K562 (cell line): Measurements from ENCODE around the gene RIPK4. TPM values are rescaled to one million over a fixed set of nuclear protein-coding genes. Genes with fewer than 3 reads are reported as not detected.

ENCODE experiments used
- ATAC-seq: fragments of 200-7000 bp; cut with Tn5 transposase; 3 replicates; pipeline ENCODE4 v1.9.1; 2020; ENCODE audit warnings: moderate library complexity
- BruUV-seq: library from RNA; stranded (reverse); fragments of 400-500 nt; replicated peaks from 2 replicates; lab custom pipeline; 2021; lab: Mats Ljungman, UMichigan
- CTCF ChIA-PET: fragments of 300-600 bp; formaldehyde crosslinking; extraction: SDS; loops from one replicate; lab custom pipeline; 2021; ENCODE audit warnings: low intra/inter-chr PET ratio; lab: Yijun Ruan, JAX
- POLR2A ChIA-PET: fragments of 300-600, 350-650 bp; sonication (Branson Sonifier 250); formaldehyde crosslinking; extraction: SDS; loops from one replicate; lab custom pipeline; 2021; ENCODE audit warnings: antibody characterized with exemption, inconsistent platforms; lab: Yijun Ruan, JAX
- DNase-seq, 4 experiments: peaks; one replicate each; pipeline versions ENCODE4 v3.0.0 to v3.0.0-alpha.2; 2011 to 2018; ENCODE audit warnings: low spot score in 3 of 4, mixed read lengths in 3 of 4; ENCODE audit errors: extremely low read depth in 1 of 4
- FAIRE-seq: peaks from 2 replicates; lab custom pipeline; 2011; peaks lifted over from hg19 to GRCh38; lab: Jason Lieb, UNC
- H2AFZ ChIP-seq: 2 replicates; pipeline ENCODE4 v1.6.0; 2011; ENCODE audit warnings: low read depth, low read length, control low read depth, inconsistent platforms
- H3K27ac ChIP-seq: fragments of 200-600 bp; 3 replicates; pipeline ENCODE4 v1.8.0; 2011; ENCODE audit warnings: low read depth, mild to moderate bottlenecking, control low read depth, inconsistent platforms, low read length, moderate library complexity, mixed read lengths; ENCODE audit errors: extremely low read depth
- H3K27me3 ChIP-seq, 2 experiments: fragments of 300-600 bp in 1 of 2; 2 replicates in 1 of 2; 3 replicates in 1 of 2; pipeline versions ENCODE4 v1.6.0 to v1.8.0; 2011; ENCODE audit warnings: inconsistent platforms in 2 of 2, low read length in 2 of 2, mild to moderate bottlenecking in 1 of 2, mixed read lengths in 1 of 2, moderate library complexity in 1 of 2; ENCODE audit not compliant: control insufficient read depth in 2 of 2, insufficient read depth in 2 of 2
- H3K36me3 ChIP-seq: fragments of 300-600 bp; 3 replicates; pipeline ENCODE4 v1.8.0; 2011; ENCODE audit warnings: mild to moderate bottlenecking, low read length, inconsistent platforms; ENCODE audit not compliant: control insufficient read depth, insufficient read depth
- H3K4me1 ChIP-seq, 2 experiments: fragments of 200-600 bp in 1 of 2; replicated peaks in 1 of 2; 2 replicates in 1 of 2; 3 replicates in 1 of 2; pipeline versions ENCODE4 v1.5.1 to v1.8.0; 2011; ENCODE audit warnings: inconsistent platforms in 2 of 2, low read length in 2 of 2, mild to moderate bottlenecking in 1 of 2, mixed read lengths in 1 of 2, moderate library complexity in 1 of 2; ENCODE audit not compliant: control insufficient read depth in 2 of 2, insufficient read depth in 2 of 2
- H3K4me2 ChIP-seq: 2 replicates; pipeline ENCODE4 v1.6.1; 2011; ENCODE audit warnings: low read length, control low read depth, inconsistent platforms, mixed read lengths; ENCODE audit not compliant: insufficient read depth
- H3K4me3 ChIP-seq: fragments of 200-600 bp; sonication (generic), shearing (Covaris generic); 2 replicates; pipeline ENCODE4 v1.5.1; 2016; ENCODE audit warnings: control low read depth, inconsistent platforms
- H3K79me2 ChIP-seq: fragments of 200-600 bp; 3 replicates; pipeline ENCODE4 v1.8.0; 2011; ENCODE audit warnings: low read length, inconsistent platforms; ENCODE audit not compliant: control insufficient read depth, insufficient read depth
- H3K9ac ChIP-seq, 2 experiments: 2 replicates each; pipeline versions ENCODE4 v1.6.0 to v1.6.1; 2011; ENCODE audit warnings: low read depth in 2 of 2, low read length in 2 of 2, control low read depth in 1 of 2, inconsistent platforms in 1 of 2, mild to moderate bottlenecking in 1 of 2, mixed read lengths in 1 of 2; ENCODE audit not compliant: insufficient read depth in 1 of 2
- H3K9me1 ChIP-seq: one replicate; pipeline ENCODE4 v1.6.0; 2011; ENCODE audit warnings: inconsistent platforms, mild to moderate bottlenecking, low read length, moderate library complexity; ENCODE audit not compliant: control insufficient read depth, insufficient read depth
- H3K9me3 ChIP-seq: replicated peaks from 2 replicates; pipeline ENCODE4 v1.5.1; 2011; ENCODE audit warnings: low read depth, low read length, inconsistent platforms; ENCODE audit not compliant: control insufficient read depth, insufficient read depth
- H4K20me1 ChIP-seq: replicated peaks from 2 replicates; pipeline ENCODE4 v1.6.1; 2011; ENCODE audit warnings: low read length, inconsistent platforms, mixed read lengths; ENCODE audit not compliant: control insufficient read depth, insufficient read depth
- ARID1B ChIP-seq: fragments of 450-650 bp; IDR thresholded peaks from 2 replicates; pipeline ENCODE4 v1.6.1; 2016; ENCODE audit warnings: antibody characterized with exemption, mild to moderate bottlenecking, inconsistent platforms
- ARID3A ChIP-seq: IDR thresholded peaks from 2 replicates; pipeline ENCODE4 v1.6.1; 2012; ENCODE audit warnings: low read depth, low read length, improper control_type of control experiment, borderline replicate concordance
- BRCA1 ChIP-seq, 2 experiments: fragments of 450-650 bp in 1 of 2; sonication (generic) in 1 of 2; formaldehyde crosslinking in 1 of 2; IDR thresholded peaks; 2 replicates each; pipeline versions ENCODE4 v1.5.0 to v1.6.1; 2017 to 2020; ENCODE audit warnings: mild to moderate bottlenecking in 1 of 2, missing genetic modification reagents in 1 of 2
- DIDO1 ChIP-seq: fragments of 450-650 bp; IDR thresholded peaks from 2 replicates; pipeline ENCODE4 v1.6.1; 2016; ENCODE audit warnings: low read depth, missing biosample characterization, missing genetic modification characterization
- ETV6 ChIP-seq, 3 experiments: fragments of 150-350 bp in 1 of 3; sonication (generic) in 1 of 3; formaldehyde crosslinking in 1 of 3; IDR thresholded peaks; 2 replicates each; pipeline versions ENCODE4 v1.6.1 to v1.8.0; 2014 to 2022; ENCODE audit warnings: borderline replicate concordance in 2 of 3, low read depth in 2 of 3, antibody characterized with exemption in 1 of 3, low read length in 1 of 3, mild to moderate bottlenecking in 1 of 3, missing genetic modification reagents in 1 of 3
- HCFC1 ChIP-seq: IDR thresholded peaks from 2 replicates; pipeline ENCODE4 v1.6.1; 2012; ENCODE audit warnings: low read depth, low read length, improper control_type of control experiment
- HMBOX1 ChIP-seq: sonication (generic); IDR thresholded peaks from 2 replicates; pipeline ENCODE4 v1.6.1; 2016
- KLF16 ChIP-seq: IDR thresholded peaks from 2 replicates; pipeline ENCODE4 v1.6.1; 2016; ENCODE audit warnings: antibody characterized with exemption
- NCOA2 ChIP-seq, 2 experiments: fragments of 450-650 bp; IDR thresholded peaks; 2 replicates each; pipeline ENCODE4 v1.6.1; 2018; ENCODE audit warnings: mild to moderate bottlenecking in 2 of 2, moderate library complexity in 1 of 2; ENCODE audit not compliant: partially characterized antibody in 2 of 2
- NCOR1 ChIP-seq: fragments of 450-650 bp; IDR thresholded peaks from 2 replicates; pipeline ENCODE4 v1.6.1; 2016; ENCODE audit warnings: mild to moderate bottlenecking, moderate library complexity
- NKRF ChIP-seq: fragments of 450-650 bp; IDR thresholded peaks from 2 replicates; pipeline ENCODE4 v1.6.1; 2016; ENCODE audit warnings: borderline replicate concordance
- POLR2H ChIP-seq: IDR thresholded peaks from 2 replicates; pipeline ENCODE4 v1.6.1; 2016; ENCODE audit warnings: missing genetic modification characterization, low read depth, mild to moderate bottlenecking, control low read depth, missing compliant biosample characterization, moderate library complexity
- SOX6 ChIP-seq: fragments of 450-650 bp; IDR thresholded peaks from 2 replicates; pipeline ENCODE4 v1.6.1; 2014; ENCODE audit warnings: mild to moderate bottlenecking
- THAP7 ChIP-seq: fragments of 250-450 bp; sonication (Bioruptor Pico); IDR thresholded peaks from 2 replicates; pipeline ENCODE4 v1.5.0; 2021
- XRCC5 ChIP-seq: fragments of 200-400 bp; formaldehyde crosslinking; IDR thresholded peaks from 2 replicates; pipeline ENCODE4 v1.6.1; 2017; ENCODE audit warnings: low read depth, mild to moderate bottlenecking, low read length
- ZBTB7A ChIP-seq: IDR thresholded peaks from 2 replicates; pipeline ENCODE4 v1.6.1; 2011; ENCODE audit warnings: low read depth, mild to moderate bottlenecking, low read length, moderate library complexity, borderline replicate concordance; ENCODE audit not compliant: control insufficient read depth
- ZKSCAN8 ChIP-seq: fragments of 200-800 bp; sonication (Bioruptor generic); IDR thresholded peaks from 2 replicates; pipeline ENCODE4 v1.6.1; 2016; ENCODE audit warnings: missing genetic modification characterization, missing compliant biosample characterization
- ZNF23 ChIP-seq: fragments of 250-450 bp; sonication (Bioruptor Pico); IDR thresholded peaks from 2 replicates; pipeline ENCODE4 v1.4.0; 2020; ENCODE audit warnings: mild to moderate bottlenecking
- ZNF324 ChIP-seq: fragments of 250-450 bp; sonication (Bioruptor Pico); IDR thresholded peaks from 2 replicates; pipeline ENCODE4 v1.4.0; 2020; ENCODE audit warnings: mild to moderate bottlenecking
- WGBS: fragments of 100-300 bp; shearing (Covaris generic); methylation state at CpG from one replicate; pipeline ENCODE4 v1.1.6; 2016; ENCODE audit warnings: low coverage, mixed read lengths; ENCODE audit not compliant: insufficient coverage; ENCODE audit errors: missing lambda C conversion rate; 5-methylcytosine and 5-hydroxymethylcytosine counted together
- in situ Hi-C: fragments of 300-500 bp; cut with MboI; formaldehyde crosslinking; loops from 4 replicates; pipeline ENCODE4 v1.15.0; 2018; ENCODE audit warnings: inconsistent platforms, mixed read lengths
- intact Hi-C: fragments of 100-400 bp; cut with micrococcal nuclease; formaldehyde crosslinking; loops from 2 replicates; pipeline ENCODE4 v1.14.2; 2022
- polyA plus RNA-seq, 8 experiments: library from polyadenylated mRNA; depleted of rRNA in 4 of 8; stranded (reverse) in 5 of 8; unstranded in 3 of 8; fragments of >200 nt; fragmentation: Nextera tagmentation in 2 of 8; fragmentation: Illumina TruSeq in 1 of 8; extraction: Ambion mirVana in 2 of 8; extraction: Trizol in 1 of 8; gene quantifications; 2 replicates each; pipeline versions ENCODE4 v1.2.1 to v1.2.3, GENCODE V29; 2011 to 2014; ENCODE audit warnings: inconsistent platforms in 1 of 8, missing spikeins in 1 of 8
- total RNA-seq, 7 experiments: library from RNA; depleted of rRNA in 6 of 7; stranded (reverse); fragments of >200 nt in 6 of 7; fragmentation: Illumina TruSeq in 2 of 7; extraction: Trizol in 2 of 7; gene quantifications; 2 replicates each; pipeline versions ENCODE4 v1.2.1 to v1.2.3, GENCODE V29; 2011 to 2021; ENCODE audit warnings: low replicate concordance in 1 of 7

RIPK4 gene
- total and polyA plus RNA-seq, 9 of the 15 experiments (the other 6 are each of a cell fraction or from before 2014, with no cell fraction given) = not detected

GRCh38 chr21:41739936-41740335, 26.9 kb downstream of the RIPK4 start:
- Histone ChIP-seq H3K27ac (no peak overlapping the region), H3K9ac (no peak overlapping the region), H3K36me3 (no peaks in the 10 kb centered on the region), H3K9me3 (no peaks in the 10 kb centered on the region), H3K9me1 (no peaks in the 10 kb centered on the region), H3K4me2 (no peak overlapping the region), H3K79me2 (no peaks in the 10 kb centered on the region), H3K27me3 (peaks cover 46 to 83% of the 10 kb centered on the region in 2 experiments), H3K4me1 (peaks cover 0 to 10% of the 10 kb centered on the region in 2 experiments; a peak in 1 of 5 replicates)
- intact Hi-C loops = no loop called here
- FAIRE-seq (no peak), ATAC-seq (no peak)
- TF ChIP-seq NCOA2 (IDR thresholded peaks at IDR 0.05; ENCODE audit: partially characterized antibody in 2 of 2) (no peak), SOX6 (no peak), NCOR1 (no peak), ARID1B (no peak), BRCA1 (IDR thresholded peaks at IDR 0.05) (no peak), BRCA1 (CRISPR knock-in tag; IDR thresholded peaks at IDR 0.05) (no peak), ZBTB7A (no peak), XRCC5 (no peak), ZNF23 (CRISPR knock-in tag) (no peak), ARID3A (no peak), ZNF324 (CRISPR knock-in tag) (no peak), HMBOX1 (no peak), KLF16 (no peak), HCFC1 (no peak), ZKSCAN8 (no peak), NKRF (no peak), THAP7 (CRISPR knock-in tag) (no peak), POLR2H (tag) (no peak), DIDO1 (tag) (no peak), ETV6 (IDR thresholded peaks at IDR 0.05; ENCODE audit: borderline replicate concordance in 1 of 2, low read depth in 2 of 2, low read length in 1 of 2) (no peak), ETV6 (CRISPR knock-in tag; IDR thresholded peaks at IDR 0.05; ENCODE audit: borderline replicate concordance) (no peak)
- TF ChIP-seq, all 486 proteins: peak for 0
- 0% methylated on average over 9 of the region's 9 CpGs for WGBS
- BruUV-seq = no TSS peak
- in situ Hi-C loops = no loop called here
- H3K4me3 ChIP-seq = no peak overlapping the region
- ChIA-PET POLR2A (no interaction called here), CTCF (no interaction called here)
- peaks cover 5% of the 10 kb centered on the region; the same call in 1 of the 2 replicates for H4K20me1 ChIP-seq
- H2AFZ ChIP-seq = no peak overlapping the region
- DNase-seq = no peak
